Measurements from ENCODE around the gene PSD2.

PSD2 gene

GRCh38 chr5:139764886-139765408 is 30.7 kb upstream of the PSD2 start:
- no peak for TF ChIP-seq CTCF (IDR thresholded peaks at IDR 0.05; ENCODE audit: extremely low read depth, missing control alignments)

DNA sequence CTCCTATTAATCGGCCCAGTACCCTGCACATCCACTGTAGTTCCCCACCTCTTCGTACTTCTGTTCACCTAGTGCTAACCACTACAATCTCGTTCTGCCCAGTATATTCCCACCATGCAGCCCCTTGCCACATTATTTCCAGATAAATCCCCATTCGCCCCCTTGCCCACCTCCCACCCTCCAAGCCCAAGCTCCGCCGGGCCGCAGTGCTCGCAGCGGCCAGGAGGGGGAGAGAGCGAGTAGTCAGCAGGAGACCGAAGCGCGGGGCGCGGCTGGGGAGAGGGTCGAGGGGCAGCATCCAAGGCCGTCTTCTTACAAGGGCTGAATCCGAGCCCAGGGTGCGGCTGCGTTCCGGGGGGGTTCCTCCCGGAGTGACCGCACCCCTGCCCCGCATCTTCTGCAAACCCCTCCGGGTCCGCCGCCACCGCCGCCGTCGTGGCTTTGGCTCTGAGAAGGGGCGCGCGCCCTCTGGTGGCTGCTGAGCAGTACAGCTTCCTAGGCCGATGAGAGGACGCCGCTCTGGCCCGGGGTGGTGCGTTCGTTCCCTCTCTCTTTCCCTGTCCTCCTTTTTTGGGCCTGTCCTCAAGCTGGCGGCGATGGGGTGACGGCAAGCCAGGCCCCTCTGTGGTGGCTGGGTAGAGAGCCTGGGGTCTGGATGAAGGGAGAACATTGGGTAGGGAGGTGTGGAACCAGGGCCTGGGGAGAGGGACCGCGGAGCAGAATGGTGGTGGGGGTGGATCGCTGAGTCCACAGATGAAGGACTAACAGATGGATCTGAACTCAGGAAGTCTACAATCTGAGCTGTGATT is 30.0 kb upstream of the PSD2 start:
- peak; percentile 99 for TF ChIP-seq CTCF (IDR thresholded peaks at IDR 0.05; ENCODE audit: extremely low read depth, missing control alignments)
- peak; percentile 92 for DNase-seq (ENCODE audit: low spot score)

More at GRCh38 chr5:139764886-139765408, 30.7 kb upstream of the PSD2 start:
- DNase-seq (ENCODE audit: low spot score) = no peak

DNA sequence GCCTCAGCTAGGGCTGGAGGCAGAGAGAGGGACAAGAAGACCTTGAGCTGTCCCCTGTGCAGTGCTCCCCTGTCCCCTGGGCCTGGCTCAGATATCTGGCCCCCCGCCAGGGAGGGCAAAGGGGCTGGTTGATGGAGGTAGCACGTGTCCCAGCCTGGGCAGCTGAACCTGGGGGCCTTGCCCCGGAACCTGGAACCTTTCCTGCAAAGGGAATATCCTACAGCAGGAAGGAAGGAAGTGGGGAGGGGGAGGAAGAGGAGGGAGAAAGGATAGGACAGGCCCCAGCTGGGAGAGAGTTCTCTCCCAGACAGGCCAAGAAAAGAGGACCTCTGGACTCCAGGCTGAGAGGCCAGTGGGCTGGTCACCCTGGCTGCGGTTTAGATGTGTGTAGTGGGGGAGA is 27.6 kb upstream of the PSD2 start:
- TF ChIP-seq CTCF (IDR thresholded peaks at IDR 0.05; ENCODE audit: extremely low read depth, missing control alignments) = no peak
- no peak for DNase-seq (ENCODE audit: low spot score)

- DNase-seq (ENCODE audit: low spot score) = no peak
- TF ChIP-seq CTCF (IDR thresholded peaks at IDR 0.05; ENCODE audit: extremely low read depth, missing control alignments) = no peak
Measured at GRCh38 chr5:139768807-139769465, 26.7 kb upstream of the PSD2 start.

- no peak for TF ChIP-seq CTCF (IDR thresholded peaks at IDR 0.05; ENCODE audit: extremely low read depth, missing control alignments)
- DNase-seq (ENCODE audit: low spot score) = no peak
Measured at GRCh38 chr5:139769477-139769876, 26.1 kb upstream of the PSD2 start.

DNA sequence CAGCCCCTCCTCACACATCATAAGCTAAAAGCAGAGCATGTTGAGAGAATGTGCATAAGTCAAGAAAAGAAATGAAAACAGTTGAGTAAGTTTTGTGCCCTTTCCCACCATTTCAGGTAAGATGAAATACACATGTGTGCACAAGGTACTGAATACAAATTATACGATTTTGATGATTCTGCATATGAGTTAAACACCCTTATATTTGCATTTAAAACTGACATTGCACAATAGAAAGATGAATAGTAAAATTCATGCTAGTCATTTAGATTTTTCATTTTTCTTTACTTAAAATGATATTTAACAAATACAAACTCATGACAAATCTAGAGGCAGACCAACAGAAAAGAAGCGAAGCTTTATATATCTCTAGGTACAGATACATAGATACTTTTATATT is 24.9 kb upstream of the PSD2 start:
- no peak for DNase-seq (ENCODE audit: low spot score)
- no peak for TF ChIP-seq CTCF (IDR thresholded peaks at IDR 0.05; ENCODE audit: extremely low read depth, missing control alignments)
